Measurements from ENCODE around the gene TMEM80.
"Not testable (repeated sequence)": the region's sequence is repeated elsewhere in the genome, so short reads cannot be mapped to it uniquely, and the experiment has no call there.

Gene TMEM80

DNA sequence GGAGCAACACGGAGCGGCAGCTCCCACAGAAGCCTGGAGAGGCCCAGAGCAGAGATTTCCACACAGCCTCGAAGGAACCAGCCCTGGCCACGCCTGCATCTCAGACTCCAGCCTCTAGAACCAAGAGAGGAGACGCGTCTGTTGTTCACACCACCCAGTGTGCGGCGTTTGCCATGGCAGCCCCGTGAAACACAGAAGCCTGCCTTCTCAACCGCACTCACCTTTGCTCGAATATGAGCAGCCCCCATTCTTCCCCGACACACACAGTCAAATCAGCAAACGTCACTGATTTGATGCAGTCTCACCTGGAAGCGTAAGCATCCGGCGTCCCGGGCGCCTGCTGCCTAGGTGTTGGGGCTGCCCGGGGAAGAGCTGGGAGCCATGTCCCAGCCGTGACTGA is 37.5 kb downstream of the TMEM80 start:
- DNase-seq (ENCODE audit: low read depth in 2 of 2): no peak
- TF ChIP-seq, protein P1, sequence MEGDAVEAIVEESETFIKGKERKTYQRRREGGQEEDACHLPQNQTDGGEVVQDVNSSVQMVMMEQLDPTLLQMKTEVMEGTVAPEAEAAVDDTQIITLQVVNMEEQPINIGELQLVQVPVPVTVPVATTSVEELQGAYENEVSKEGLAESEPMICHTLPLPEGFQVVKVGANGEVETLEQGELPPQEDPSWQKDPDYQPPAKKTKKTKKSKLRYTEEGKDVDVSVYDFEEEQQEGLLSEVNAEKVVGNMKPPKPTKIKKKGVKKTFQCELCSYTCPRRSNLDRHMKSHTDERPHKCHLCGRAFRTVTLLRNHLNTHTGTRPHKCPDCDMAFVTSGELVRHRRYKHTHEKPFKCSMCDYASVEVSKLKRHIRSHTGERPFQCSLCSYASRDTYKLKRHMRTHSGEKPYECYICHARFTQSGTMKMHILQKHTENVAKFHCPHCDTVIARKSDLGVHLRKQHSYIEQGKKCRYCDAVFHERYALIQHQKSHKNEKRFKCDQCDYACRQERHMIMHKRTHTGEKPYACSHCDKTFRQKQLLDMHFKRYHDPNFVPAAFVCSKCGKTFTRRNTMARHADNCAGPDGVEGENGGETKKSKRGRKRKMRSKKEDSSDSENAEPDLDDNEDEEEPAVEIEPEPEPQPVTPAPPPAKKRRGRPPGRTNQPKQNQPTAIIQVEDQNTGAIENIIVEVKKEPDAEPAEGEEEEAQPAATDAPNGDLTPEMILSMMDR (IDR thresholded peaks at IDR 0.05; ENCODE audit: low read depth, low read length): no peak
- no peak overlapping the region for H3K4me3 ChIP-seq (replicated peaks in 1 of 2; ENCODE audit: low read depth in 2 of 2, low read length in 2 of 2)

DNA sequence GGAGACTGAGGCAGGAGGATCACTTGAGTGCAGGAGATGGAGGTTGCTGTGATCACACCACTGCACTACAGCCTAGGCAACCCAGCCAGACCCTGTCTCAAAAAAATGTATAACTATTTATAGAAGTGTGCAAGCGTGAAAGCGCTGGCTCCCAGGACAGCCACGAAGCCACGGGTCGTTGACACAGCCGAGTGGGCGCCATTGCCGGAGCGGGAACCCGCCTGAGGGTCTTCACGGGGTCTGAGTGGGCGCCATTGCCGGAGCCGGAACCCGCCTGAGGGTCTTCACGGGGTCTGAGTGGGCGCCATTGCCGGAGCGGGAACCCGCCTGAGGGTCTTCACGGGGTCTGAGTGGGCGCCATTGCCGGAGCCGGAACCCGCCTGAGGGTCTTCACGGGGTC is 38.9 kb downstream of the TMEM80 start:
- H3K4me3 ChIP-seq (replicated peaks in 1 of 2; ENCODE audit: low read depth in 2 of 2, low read length in 2 of 2); DNase-seq (ENCODE audit: low read depth in 2 of 2): not testable (repeated sequence)

DNA sequence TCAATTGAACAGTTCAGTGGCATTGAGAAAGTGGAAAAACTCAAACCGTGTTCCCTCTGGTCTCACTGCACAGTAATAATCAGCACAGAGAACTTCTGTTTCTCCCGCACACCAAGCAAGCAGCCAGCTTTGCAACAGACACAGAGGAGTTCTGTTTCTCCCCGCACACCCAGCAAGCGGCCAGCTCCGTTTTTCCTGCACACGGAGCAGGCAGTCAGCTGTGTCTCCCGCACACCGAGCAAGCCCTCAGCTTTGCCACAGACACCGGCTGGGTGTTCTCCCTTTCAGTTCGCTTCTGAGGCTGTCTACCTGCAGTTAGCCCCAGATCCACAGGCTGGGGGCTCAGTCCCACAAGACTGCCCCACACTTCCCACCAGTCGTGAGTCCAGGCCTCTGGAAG is 41.8 kb downstream of the TMEM80 start:
- DNase-seq (ENCODE audit: low read depth in 2 of 2): no peak
- no peak overlapping the region for H3K4me3 ChIP-seq (replicated peaks in 1 of 2; ENCODE audit: low read depth in 2 of 2, low read length in 2 of 2)
- TF ChIP-seq, protein P1 (IDR thresholded peaks at IDR 0.05; ENCODE audit: low read depth, low read length): no peak

DNA sequence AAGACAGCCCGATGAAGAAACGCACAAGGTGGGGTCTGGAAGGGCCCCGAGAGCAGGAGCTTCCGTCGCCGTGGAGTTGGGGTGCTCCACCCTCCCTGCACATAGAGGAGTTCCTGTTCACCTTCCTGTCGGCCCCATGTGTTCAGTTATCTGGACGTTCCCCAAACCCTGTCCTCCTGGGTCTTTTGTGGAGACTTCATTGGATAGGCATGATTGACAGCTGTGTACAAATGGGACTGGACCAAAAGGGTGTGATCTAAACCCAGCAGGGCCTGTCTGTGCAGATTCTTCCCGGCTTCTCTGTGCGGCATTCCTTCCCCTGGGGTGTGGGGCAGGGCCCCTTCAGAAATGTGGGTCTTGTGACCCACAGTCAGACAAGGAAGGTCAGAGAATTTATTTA is 42.3 kb downstream of the TMEM80 start:
- not testable (repeated sequence) for H3K4me3 ChIP-seq (replicated peaks in 1 of 2; ENCODE audit: low read depth in 2 of 2, low read length in 2 of 2); DNase-seq (ENCODE audit: low read depth in 2 of 2)

DNA sequence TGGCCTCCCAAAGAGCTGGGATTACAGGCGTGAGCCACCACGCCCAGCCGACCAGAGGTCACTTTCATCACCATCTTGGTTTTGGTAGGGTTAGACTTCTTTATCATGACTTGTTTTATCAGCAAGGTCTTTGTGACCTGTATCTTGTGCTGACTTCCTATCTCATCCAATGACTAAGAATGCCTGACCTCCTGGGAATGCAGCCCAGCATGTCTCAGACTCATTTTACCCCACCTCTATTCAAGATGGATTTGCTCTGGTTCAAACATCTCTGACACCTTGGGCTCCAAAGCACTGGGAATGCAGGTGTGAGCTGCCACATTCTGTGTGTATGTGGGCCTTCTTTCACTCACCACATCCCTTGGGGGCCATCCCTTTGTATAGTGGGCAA is 46.5 kb downstream of the TMEM80 start:
- DNase-seq (ENCODE audit: low read depth in 2 of 2): no peak
- TF ChIP-seq, protein P1 (IDR thresholded peaks at IDR 0.05; ENCODE audit: low read depth, low read length): no peak
- no peak overlapping the region for H3K4me3 ChIP-seq (replicated peaks in 1 of 2; ENCODE audit: low read depth in 2 of 2, low read length in 2 of 2)

DNA sequence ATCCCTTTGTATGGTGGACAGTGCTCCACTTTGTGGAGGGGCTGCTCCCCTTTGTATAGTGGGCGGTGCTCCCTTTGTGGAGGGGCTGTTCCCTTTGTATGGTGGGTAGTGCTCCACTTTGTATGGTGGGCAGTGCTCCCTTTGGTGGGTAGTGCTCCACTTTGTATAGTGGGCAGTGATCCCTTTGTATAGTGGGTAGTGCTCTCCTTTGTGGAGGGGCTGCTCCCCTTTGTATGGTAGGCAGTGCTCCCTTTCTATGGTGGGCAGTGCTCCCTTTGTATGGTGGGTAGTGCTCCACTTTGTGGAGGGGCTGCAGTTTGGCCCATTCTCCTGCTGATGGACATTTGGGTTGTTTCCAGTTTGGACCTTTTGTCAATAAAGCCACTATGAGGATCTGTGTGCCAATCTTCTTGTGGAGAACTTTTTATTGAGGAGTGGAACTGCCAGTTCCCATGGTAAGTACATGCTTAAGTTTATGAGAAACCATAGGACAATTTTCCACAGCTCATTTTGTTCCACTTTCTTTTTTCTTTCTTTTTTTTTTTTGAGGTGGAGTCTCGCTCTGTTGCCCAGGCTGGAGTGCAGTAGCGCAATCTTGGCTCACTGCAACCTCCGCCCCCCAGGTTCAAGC is 47.1 kb downstream of the TMEM80 start:
- no peak overlapping the region for H3K4me3 ChIP-seq (replicated peaks in 1 of 2; ENCODE audit: low read depth in 2 of 2, low read length in 2 of 2)
- DNase-seq (ENCODE audit: low read depth in 2 of 2): no peak
- TF ChIP-seq, protein P1 (IDR thresholded peaks at IDR 0.05; ENCODE audit: low read depth, low read length): no peak

DNA sequence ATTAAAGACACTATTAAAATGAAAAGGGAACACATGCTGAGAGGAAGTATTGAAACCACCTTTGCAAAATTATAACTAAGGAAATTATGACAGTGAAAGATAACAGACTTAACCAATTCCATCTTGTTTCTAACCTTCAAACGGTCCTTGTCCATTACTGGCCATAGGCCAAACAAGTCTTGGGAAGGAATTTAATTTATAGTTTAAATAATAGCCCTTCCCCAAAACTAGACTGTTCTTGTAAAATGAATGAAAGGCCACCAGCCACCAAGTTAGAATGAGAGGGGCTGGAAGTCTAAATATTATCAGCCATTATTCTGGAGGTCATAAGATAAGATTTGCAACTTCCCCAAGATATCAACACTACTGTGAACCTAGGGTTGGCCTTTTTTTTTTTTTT is 49.8 kb downstream of the TMEM80 start:
- DNase-seq (ENCODE audit: low read depth in 2 of 2): no peak
- no peak overlapping the region for H3K4me3 ChIP-seq (replicated peaks in 1 of 2; ENCODE audit: low read depth in 2 of 2, low read length in 2 of 2)
- TF ChIP-seq, protein P1 (IDR thresholded peaks at IDR 0.05; ENCODE audit: low read depth, low read length): no peak

Measured in cardiac fibroblast (primary cell).